ENCODE data around the gene MLH3. TPM values are rescaled to one million over a fixed set of nuclear protein-coding genes. Genes with fewer than 3 reads are reported as not detected.

MLH3 gene
- total and polyA plus RNA-seq, 2 experiments from 2014 or later: 10.7 to 14.7 TPM

DNA sequence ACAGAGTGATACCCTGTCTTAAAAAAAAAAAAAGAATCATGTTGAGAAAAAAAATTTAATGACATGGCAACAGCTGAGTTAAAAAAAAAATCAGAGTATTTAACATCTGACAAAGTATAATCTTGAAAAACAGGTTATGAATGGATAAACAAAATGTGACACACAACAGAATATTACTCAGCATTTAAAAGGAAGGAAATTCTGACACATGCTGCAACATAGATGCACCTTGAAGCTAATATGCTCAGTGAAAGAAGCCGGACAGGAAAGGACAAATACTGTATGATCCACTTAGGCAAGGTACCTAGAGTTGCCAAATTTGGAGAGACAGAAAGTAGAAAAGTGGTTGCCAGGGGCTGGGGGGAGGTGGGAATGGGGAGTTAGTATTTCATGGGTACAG, 67.9 kb downstream of the MLH3 start:
- Histone ChIP-seq H3K79me2 (replicated peaks; ENCODE audit: insufficient read depth) (no peaks in the 10 kb centered on the region), H4K20me1 (replicated peaks; ENCODE audit: insufficient read depth) (no peaks in the 10 kb centered on the region), H3K27me3 (ENCODE audit: insufficient read depth) (no peaks in the 10 kb centered on the region), H3K4me1 (ENCODE audit: insufficient read depth) (peaks cover 30% of the 10 kb centered on the region), H3K9me2 (ENCODE audit: insufficient read depth) (no peaks in the 10 kb centered on the region), H3F3A (replicated peaks; ENCODE audit: low read depth) (peaks cover 8% of the 10 kb centered on the region; the same call in 1 of the 2 replicates), H2AFZ (no peak overlapping the region), H3K4me3 (no peak overlapping the region), H3K36me3 (ENCODE audit: insufficient read depth) (no peaks in the 10 kb centered on the region), H3K4me2 (no peak overlapping the region), H3K27ac (ENCODE audit: low read depth) (no peak overlapping the region)
- no peak for ATAC-seq
- no peaks in the 10 kb centered on the region for H3K36me3 Mint-ChIP-seq (ENCODE audit: low read depth)
- H3K4me3 Mint-ChIP-seq: no peak overlapping the region
- peaks cover 12% of the 10 kb centered on the region for H3K27me3 Mint-ChIP-seq (ENCODE audit: insufficient read depth, low read depth, poor library complexity)
- DNase-seq (ENCODE audit: low spot score): no peak
- no peak for TF ChIP-seq STAT1 (IDR thresholded peaks at IDR 0.05; ENCODE audit: unreplicated experiment)
- TF ChIP-seq, protein P1, sequence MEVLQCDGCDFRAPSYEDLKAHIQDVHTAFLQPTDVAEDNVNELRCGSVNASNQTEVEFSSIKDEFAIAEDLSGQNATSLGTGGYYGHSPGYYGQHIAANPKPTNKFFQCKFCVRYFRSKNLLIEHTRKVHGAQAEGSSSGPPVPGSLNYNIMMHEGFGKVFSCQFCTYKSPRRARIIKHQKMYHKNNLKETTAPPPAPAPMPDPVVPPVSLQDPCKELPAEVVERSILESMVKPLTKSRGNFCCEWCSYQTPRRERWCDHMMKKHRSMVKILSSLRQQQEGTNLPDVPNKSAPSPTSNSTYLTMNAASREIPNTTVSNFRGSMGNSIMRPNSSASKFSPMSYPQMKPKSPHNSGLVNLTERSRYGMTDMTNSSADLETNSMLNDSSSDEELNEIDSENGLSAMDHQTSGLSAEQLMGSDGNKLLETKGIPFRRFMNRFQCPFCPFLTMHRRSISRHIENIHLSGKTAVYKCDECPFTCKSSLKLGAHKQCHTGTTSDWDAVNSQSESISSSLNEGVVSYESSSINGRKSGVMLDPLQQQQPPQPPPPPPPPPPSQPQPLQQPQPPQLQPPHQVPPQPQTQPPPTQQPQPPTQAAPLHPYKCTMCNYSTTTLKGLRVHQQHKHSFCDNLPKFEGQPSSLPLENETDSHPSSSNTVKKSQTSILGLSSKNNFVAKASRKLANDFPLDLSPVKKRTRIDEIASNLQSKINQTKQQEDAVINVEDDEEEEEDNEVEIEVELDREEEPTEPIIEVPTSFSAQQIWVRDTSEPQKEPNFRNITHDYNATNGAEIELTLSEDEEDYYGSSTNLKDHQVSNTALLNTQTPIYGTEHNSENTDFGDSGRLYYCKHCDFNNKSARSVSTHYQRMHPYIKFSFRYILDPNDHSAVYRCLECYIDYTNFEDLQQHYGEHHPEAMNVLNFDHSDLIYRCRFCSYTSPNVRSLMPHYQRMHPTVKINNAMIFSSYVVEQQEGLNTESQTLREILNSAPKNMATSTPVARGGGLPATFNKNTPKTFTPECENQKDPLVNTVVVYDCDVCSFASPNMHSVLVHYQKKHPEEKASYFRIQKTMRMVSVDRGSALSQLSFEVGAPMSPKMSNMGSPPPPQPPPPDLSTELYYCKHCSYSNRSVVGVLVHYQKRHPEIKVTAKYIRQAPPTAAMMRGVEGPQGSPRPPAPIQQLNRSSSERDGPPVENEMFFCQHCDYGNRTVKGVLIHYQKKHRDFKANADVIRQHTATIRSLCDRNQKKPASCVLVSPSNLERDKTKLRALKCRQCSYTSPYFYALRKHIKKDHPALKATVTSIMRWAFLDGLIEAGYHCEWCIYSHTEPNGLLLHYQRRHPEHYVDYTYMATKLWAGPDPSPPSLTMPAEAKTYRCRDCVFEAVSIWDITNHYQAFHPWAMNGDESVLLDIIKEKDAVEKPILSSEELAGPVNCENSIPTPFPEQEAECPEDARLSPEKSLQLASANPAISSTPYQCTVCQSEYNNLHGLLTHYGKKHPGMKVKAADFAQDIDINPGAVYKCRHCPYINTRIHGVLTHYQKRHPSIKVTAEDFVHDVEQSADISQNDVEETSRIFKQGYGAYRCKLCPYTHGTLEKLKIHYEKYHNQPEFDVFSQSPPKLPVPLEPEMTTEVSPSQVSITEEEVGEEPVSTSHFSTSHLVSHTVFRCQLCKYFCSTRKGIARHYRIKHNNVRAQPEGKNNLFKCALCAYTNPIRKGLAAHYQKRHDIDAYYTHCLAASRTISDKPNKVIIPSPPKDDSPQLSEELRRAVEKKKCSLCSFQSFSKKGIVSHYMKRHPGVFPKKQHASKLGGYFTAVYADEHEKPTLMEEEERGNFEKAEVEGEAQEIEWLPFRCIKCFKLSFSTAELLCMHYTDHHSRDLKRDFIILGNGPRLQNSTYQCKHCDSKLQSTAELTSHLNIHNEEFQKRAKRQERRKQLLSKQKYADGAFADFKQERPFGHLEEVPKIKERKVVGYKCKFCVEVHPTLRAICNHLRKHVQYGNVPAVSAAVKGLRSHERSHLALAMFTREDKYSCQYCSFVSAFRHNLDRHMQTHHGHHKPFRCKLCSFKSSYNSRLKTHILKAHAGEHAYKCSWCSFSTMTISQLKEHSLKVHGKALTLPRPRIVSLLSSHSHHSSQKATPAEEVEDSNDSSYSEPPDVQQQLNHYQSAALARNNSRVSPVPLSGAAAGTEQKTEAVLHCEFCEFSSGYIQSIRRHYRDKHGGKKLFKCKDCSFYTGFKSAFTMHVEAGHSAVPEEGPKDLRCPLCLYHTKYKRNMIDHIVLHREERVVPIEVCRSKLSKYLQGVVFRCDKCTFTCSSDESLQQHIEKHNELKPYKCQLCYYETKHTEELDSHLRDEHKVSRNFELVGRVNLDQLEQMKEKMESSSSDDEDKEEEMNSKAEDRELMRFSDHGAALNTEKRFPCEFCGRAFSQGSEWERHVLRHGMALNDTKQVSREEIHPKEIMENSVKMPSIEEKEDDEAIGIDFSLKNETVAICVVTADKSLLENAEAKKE (CRISPR knock-in tag; IDR thresholded peaks at IDR 0.05): no peak
- no peak for TF ChIP-seq POLR2AphosphoS5 (IDR thresholded peaks at IDR 0.05; ENCODE audit: low read depth)
- no peak for TF ChIP-seq ZNF114 (CRISPR knock-in tag; IDR thresholded peaks at IDR 0.05)
- TF ChIP-seq, protein P2, sequence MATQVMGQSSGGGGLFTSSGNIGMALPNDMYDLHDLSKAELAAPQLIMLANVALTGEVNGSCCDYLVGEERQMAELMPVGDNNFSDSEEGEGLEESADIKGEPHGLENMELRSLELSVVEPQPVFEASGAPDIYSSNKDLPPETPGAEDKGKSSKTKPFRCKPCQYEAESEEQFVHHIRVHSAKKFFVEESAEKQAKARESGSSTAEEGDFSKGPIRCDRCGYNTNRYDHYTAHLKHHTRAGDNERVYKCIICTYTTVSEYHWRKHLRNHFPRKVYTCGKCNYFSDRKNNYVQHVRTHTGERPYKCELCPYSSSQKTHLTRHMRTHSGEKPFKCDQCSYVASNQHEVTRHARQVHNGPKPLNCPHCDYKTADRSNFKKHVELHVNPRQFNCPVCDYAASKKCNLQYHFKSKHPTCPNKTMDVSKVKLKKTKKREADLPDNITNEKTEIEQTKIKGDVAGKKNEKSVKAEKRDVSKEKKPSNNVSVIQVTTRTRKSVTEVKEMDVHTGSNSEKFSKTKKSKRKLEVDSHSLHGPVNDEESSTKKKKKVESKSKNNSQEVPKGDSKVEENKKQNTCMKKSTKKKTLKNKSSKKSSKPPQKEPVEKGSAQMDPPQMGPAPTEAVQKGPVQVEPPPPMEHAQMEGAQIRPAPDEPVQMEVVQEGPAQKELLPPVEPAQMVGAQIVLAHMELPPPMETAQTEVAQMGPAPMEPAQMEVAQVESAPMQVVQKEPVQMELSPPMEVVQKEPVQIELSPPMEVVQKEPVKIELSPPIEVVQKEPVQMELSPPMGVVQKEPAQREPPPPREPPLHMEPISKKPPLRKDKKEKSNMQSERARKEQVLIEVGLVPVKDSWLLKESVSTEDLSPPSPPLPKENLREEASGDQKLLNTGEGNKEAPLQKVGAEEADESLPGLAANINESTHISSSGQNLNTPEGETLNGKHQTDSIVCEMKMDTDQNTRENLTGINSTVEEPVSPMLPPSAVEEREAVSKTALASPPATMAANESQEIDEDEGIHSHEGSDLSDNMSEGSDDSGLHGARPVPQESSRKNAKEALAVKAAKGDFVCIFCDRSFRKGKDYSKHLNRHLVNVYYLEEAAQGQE (IDR thresholded peaks at IDR 0.05; ENCODE audit: unreplicated experiment): no peak
- no peak for TF ChIP-seq EZH2phosphoT487 (IDR thresholded peaks at IDR 0.05; ENCODE audit: unreplicated experiment)
- no peak for TF ChIP-seq NANOG (IDR thresholded peaks at IDR 0.05; ENCODE audit: borderline replicate concordance)
- TF ChIP-seq, protein P3, sequence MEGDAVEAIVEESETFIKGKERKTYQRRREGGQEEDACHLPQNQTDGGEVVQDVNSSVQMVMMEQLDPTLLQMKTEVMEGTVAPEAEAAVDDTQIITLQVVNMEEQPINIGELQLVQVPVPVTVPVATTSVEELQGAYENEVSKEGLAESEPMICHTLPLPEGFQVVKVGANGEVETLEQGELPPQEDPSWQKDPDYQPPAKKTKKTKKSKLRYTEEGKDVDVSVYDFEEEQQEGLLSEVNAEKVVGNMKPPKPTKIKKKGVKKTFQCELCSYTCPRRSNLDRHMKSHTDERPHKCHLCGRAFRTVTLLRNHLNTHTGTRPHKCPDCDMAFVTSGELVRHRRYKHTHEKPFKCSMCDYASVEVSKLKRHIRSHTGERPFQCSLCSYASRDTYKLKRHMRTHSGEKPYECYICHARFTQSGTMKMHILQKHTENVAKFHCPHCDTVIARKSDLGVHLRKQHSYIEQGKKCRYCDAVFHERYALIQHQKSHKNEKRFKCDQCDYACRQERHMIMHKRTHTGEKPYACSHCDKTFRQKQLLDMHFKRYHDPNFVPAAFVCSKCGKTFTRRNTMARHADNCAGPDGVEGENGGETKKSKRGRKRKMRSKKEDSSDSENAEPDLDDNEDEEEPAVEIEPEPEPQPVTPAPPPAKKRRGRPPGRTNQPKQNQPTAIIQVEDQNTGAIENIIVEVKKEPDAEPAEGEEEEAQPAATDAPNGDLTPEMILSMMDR (conservative IDR thresholded peaks at IDR 0.05; ENCODE audit: low read depth in 2 of 2): no peak
- TF ChIP-seq ZNF331 (CRISPR knock-in tag; IDR thresholded peaks at IDR 0.05; ENCODE audit: low read depth): no peak
- no peak for TF ChIP-seq EZH2 (IDR thresholded peaks at IDR 0.05; ENCODE audit: low read depth, unreplicated experiment)
- no peak for TF ChIP-seq CREB1 (CRISPR knock-in tag; IDR thresholded peaks at IDR 0.05; ENCODE audit: low read depth)
- TF ChIP-seq, protein P4, sequence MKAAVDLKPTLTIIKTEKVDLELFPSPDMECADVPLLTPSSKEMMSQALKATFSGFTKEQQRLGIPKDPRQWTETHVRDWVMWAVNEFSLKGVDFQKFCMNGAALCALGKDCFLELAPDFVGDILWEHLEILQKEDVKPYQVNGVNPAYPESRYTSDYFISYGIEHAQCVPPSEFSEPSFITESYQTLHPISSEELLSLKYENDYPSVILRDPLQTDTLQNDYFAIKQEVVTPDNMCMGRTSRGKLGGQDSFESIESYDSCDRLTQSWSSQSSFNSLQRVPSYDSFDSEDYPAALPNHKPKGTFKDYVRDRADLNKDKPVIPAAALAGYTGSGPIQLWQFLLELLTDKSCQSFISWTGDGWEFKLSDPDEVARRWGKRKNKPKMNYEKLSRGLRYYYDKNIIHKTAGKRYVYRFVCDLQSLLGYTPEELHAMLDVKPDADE (IDR thresholded peaks at IDR 0.05): no peak
- no peak for TF ChIP-seq JUNB (IDR thresholded peaks at IDR 0.05; ENCODE audit: unreplicated experiment)
- H3K27ac Mint-ChIP-seq: no peak overlapping the region
- no peaks in the 10 kb centered on the region; the same call in 2 of the 3 replicates for H3K9me3 Mint-ChIP-seq
- peaks cover 39% of the 10 kb centered on the region for H3K4me1 Mint-ChIP-seq
